WTC11 (cell line): ENCODE data around the gene P3H2.

Experiments used
- GABPB1 ChIP-seq: sonication (generic); formaldehyde crosslinking; IDR thresholded peaks from 2 replicates; pipeline ENCODE4 v1.8.1; 2023; ENCODE audit warnings: mild to moderate bottlenecking, missing genetic modification reagents
- TF ChIP-seq, protein P1 (sequence below): fragments of 200-600 bp; IDR thresholded peaks from 2 replicates; pipeline ENCODE4 v1.8.0; 2022; ENCODE audit warnings: antibody characterized with exemption
- TF ChIP-seq, protein P2 (sequence below): sonication (generic); formaldehyde crosslinking; IDR thresholded peaks from 2 replicates; pipeline ENCODE4 v1.8.1; 2023; ENCODE audit warnings: mild to moderate bottlenecking, missing genetic modification reagents, moderate library complexity
- TF ChIP-seq, protein P3 (sequence below): sonication (generic); formaldehyde crosslinking; IDR thresholded peaks from 2 replicates; pipeline ENCODE4 v1.8.0; 2022; ENCODE audit warnings: mild to moderate bottlenecking, missing genetic modification reagents
- TF ChIP-seq, protein P4 (sequence below): sonication (generic); formaldehyde crosslinking; IDR thresholded peaks from 2 replicates; pipeline ENCODE4 v1.8.0; 2022; ENCODE audit warnings: mild to moderate bottlenecking, missing genetic modification reagents

DNA sequence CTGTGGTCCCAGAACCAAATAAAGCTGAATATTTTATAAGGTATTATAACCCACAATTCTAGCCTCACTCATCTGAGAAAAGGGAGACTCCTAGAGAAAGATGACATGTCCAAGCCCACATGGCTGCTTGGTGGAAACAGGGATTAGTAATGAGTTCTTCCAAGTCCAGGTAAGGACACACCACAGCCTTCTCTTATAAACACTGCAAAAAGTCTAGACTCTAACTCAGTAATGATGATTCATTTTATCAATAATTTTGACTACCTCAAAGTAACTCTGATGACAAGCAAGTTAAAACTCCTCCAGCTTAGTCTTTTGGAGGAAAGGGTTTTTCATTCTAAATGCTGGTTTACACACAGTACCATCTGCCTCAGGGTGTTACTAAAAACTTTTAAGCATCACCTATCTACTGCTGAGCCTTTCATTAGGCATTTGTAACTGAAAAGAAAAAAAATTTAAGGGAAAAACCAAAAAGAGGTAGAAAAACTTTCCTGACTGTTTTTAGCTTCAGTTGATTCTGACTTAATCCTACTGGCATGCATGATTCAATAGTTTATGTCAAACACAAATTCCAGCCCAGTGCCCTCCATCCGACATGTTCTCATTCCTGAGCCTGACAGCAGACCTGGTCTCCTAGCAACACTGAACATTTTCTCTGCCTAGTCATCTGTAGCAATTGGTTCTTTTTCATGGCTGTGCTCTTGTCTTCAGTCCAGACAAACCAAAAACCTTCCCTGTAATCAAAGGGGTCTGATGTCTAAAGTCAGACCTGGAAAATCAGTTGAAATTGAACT, 43.9 kb downstream of the P3H2 start:
- TF ChIP-seq, protein P1, sequence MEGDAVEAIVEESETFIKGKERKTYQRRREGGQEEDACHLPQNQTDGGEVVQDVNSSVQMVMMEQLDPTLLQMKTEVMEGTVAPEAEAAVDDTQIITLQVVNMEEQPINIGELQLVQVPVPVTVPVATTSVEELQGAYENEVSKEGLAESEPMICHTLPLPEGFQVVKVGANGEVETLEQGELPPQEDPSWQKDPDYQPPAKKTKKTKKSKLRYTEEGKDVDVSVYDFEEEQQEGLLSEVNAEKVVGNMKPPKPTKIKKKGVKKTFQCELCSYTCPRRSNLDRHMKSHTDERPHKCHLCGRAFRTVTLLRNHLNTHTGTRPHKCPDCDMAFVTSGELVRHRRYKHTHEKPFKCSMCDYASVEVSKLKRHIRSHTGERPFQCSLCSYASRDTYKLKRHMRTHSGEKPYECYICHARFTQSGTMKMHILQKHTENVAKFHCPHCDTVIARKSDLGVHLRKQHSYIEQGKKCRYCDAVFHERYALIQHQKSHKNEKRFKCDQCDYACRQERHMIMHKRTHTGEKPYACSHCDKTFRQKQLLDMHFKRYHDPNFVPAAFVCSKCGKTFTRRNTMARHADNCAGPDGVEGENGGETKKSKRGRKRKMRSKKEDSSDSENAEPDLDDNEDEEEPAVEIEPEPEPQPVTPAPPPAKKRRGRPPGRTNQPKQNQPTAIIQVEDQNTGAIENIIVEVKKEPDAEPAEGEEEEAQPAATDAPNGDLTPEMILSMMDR = no peak
- TF ChIP-seq, protein P2, sequence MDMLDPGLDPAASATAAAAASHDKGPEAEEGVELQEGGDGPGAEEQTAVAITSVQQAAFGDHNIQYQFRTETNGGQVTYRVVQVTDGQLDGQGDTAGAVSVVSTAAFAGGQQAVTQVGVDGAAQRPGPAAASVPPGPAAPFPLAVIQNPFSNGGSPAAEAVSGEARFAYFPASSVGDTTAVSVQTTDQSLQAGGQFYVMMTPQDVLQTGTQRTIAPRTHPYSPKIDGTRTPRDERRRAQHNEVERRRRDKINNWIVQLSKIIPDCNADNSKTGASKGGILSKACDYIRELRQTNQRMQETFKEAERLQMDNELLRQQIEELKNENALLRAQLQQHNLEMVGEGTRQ (CRISPR knock-in tag) = no peak
- TF ChIP-seq, protein P3, sequence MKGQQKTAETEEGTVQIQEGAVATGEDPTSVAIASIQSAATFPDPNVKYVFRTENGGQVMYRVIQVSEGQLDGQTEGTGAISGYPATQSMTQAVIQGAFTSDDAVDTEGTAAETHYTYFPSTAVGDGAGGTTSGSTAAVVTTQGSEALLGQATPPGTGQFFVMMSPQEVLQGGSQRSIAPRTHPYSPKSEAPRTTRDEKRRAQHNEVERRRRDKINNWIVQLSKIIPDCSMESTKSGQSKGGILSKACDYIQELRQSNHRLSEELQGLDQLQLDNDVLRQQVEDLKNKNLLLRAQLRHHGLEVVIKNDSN (CRISPR knock-in tag) = no peak
- TF ChIP-seq, protein P4, sequence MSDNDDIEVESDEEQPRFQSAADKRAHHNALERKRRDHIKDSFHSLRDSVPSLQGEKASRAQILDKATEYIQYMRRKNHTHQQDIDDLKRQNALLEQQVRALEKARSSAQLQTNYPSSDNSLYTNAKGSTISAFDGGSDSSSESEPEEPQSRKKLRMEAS (CRISPR knock-in tag) = no peak
- no peak for TF ChIP-seq GABPB1 (CRISPR knock-in tag)
